ENCODE measurements around the gene ZFP14. TPM values are rescaled to one million over a fixed set of nuclear protein-coding genes. Genes with fewer than 3 reads are reported as not detected.
A peak's percentile ranks its signal among the peaks of the same experiment; 100 is the strongest.
"Not testable (repeated sequence)": the region's sequence is repeated elsewhere in the genome, so short reads cannot be mapped to it uniquely, and the experiment has no call there.

ZFP14 gene
- total RNA-seq, 4 donors from 2014 or later: 8.6 to 14.9 (median 10.5) TPM

- Histone ChIP-seq H3K4me3 (replicated peaks in 1 of 3) (peak overlapping the region; percentile 46 to 81 (median 59)), H3K4me1 (peaks cover 9 to 11% of the 10 kb centered on the region in 2 donors), H3K27me3 (no peaks in the 10 kb centered on the region), H3K27ac (peak overlapping the region in 2 of 3 donors; percentile 30 to 39), H3K36me3 (peaks cover 0 to 3% of the 10 kb centered on the region in 2 donors), H3K9me3 (no peaks in the 10 kb centered on the region)
- DNase-seq: peak; percentile 96
- TF ChIP-seq POLR2A (IDR thresholded peaks at IDR 0.05) (peak; percentile 29 to 61), CTCF (IDR thresholded peaks at IDR 0.05) (peak in 3 of 6 experiments; percentile 24 to 36 (median 35))
- intact Hi-C loops (cut with DNase I): no loop called here
- 0 to 1% methylated on average over 27 to 43 of the region's 43 CpGs for WGBS, 2 donors
Measured at GRCh38 chr19:36331353-36332228, 47.4 kb downstream of the ZFP14 start.

- Histone ChIP-seq H3K4me3 (replicated peaks in 1 of 3) (no peak overlapping the region), H3K9me3 (no peaks in the 10 kb centered on the region), H3K27ac (no peak overlapping the region), H3K27me3 (no peaks in the 10 kb centered on the region), H3K4me1 (peaks cover 9 to 11% of the 10 kb centered on the region in 2 donors), H3K36me3 (peaks cover 3 to 4% of the 10 kb centered on the region in 2 donors)
- 51 to 85% methylated on average over 19 of the region's 19 CpGs for WGBS, 2 donors
- intact Hi-C loops (cut with DNase I): no loop called here
- TF ChIP-seq CTCF (IDR thresholded peaks at IDR 0.05) (no peak), POLR2A (IDR thresholded peaks at IDR 0.05) (no peak)
- DNase-seq: no peak
Measured at GRCh38 chr19:36330216-36330615, 48.8 kb downstream of the ZFP14 start.

GRCh38 chr19:36329534-36329933, 49.5 kb downstream of the ZFP14 start:
- DNase-seq; H3K27ac ChIP-seq; H3K27me3 ChIP-seq; H3K9me3 ChIP-seq; H3K4me3 ChIP-seq (replicated peaks in 1 of 3); H3K36me3 ChIP-seq; intact Hi-C loops (cut with DNase I): not testable (repeated sequence)
- peaks cover 9 to 11% of the 10 kb centered on the region in 2 donors for H3K4me1 ChIP-seq
- 74 to 78% methylated on average over 16 of the region's 16 CpGs for WGBS, 2 donors

- H3K36me3 ChIP-seq: not testable (repeated sequence)
Measured at GRCh38 chr19:36326649-36327048, 52.4 kb downstream of the ZFP14 start.

GRCh38 chr19:36315164-36315563, 63.8 kb downstream of the ZFP14 start:
- H3K27me3 ChIP-seq; DNase-seq; H3K4me3 ChIP-seq (replicated peaks in 1 of 3); H3K27ac ChIP-seq; H3K36me3 ChIP-seq; intact Hi-C loops (cut with DNase I); H3K9me3 ChIP-seq; H3K4me1 ChIP-seq: not testable (repeated sequence)
- 57% methylated on average over 1 of the region's 1 CpG; no CpG with 5 or more reads in 1 of the 2 donors for WGBS, 2 donors

More at GRCh38 chr19:36326649-36327048, 52.4 kb downstream of the ZFP14 start:
- H3K4me3 ChIP-seq (replicated peaks in 1 of 3); DNase-seq; intact Hi-C loops (cut with DNase I); H3K9me3 ChIP-seq; H3K27me3 ChIP-seq; H3K27ac ChIP-seq: not testable (repeated sequence)
- 91% methylated on average over 10 of the region's 10 CpGs for WGBS, 2 donors
- H3K4me1 ChIP-seq: peaks cover 9 to 11% of the 10 kb centered on the region in 2 donors

- H3K27ac ChIP-seq; H3K4me3 ChIP-seq (replicated peaks in 1 of 3); H3K27me3 ChIP-seq; H3K9me3 ChIP-seq; H3K36me3 ChIP-seq; H3K4me1 ChIP-seq; DNase-seq; intact Hi-C loops (cut with DNase I): not testable (repeated sequence)
- WGBS, 2 donors: 93 to 96% methylated on average over 3 to 5 of the region's 5 CpGs
Measured at GRCh38 chr19:36314053-36314452, 64.9 kb downstream of the ZFP14 start.

GRCh38 chr19:36311098-36311760, 67.8 kb downstream of the ZFP14 start:
- H3K9me3 ChIP-seq; H3K4me1 ChIP-seq; intact Hi-C loops (cut with DNase I); H3K36me3 ChIP-seq; H3K27me3 ChIP-seq; DNase-seq; H3K27ac ChIP-seq; H3K4me3 ChIP-seq (replicated peaks in 1 of 3): not testable (repeated sequence)
- no CpG with 5 or more reads among the region's 26 CpGs for WGBS, 2 donors

- 45% methylated on average over 2 of the region's 5 CpGs; no CpG with 5 or more reads in 1 of the 2 donors for WGBS, 2 donors
- H3K4me3 ChIP-seq (replicated peaks in 1 of 3); H3K36me3 ChIP-seq; H3K27ac ChIP-seq; H3K4me1 ChIP-seq; intact Hi-C loops (cut with DNase I); H3K9me3 ChIP-seq; H3K27me3 ChIP-seq: not testable (repeated sequence)
- peak; percentile 18 to 59 for DNase-seq
Measured at GRCh38 chr19:36310416-36310990, 68.5 kb downstream of the ZFP14 start.

- H3K4me3 ChIP-seq (replicated peaks in 1 of 3): peak overlapping the region in 1 of 3 donors; percentile 26
- H3K9me3 ChIP-seq; intact Hi-C loops (cut with DNase I); H3K27ac ChIP-seq; H3K27me3 ChIP-seq; DNase-seq; H3K36me3 ChIP-seq; H3K4me1 ChIP-seq: not testable (repeated sequence)
- 50 to 96% methylated on average over 3 to 5 of the region's 23 CpGs for WGBS, 2 donors
Measured at GRCh38 chr19:36309759-36310158, 69.2 kb downstream of the ZFP14 start.

- DNase-seq; H3K9me3 ChIP-seq; H3K27ac ChIP-seq; intact Hi-C loops (cut with DNase I); H3K36me3 ChIP-seq; H3K27me3 ChIP-seq; H3K4me1 ChIP-seq: not testable (repeated sequence)
- whole genome bisulfite sequencing, 2 donors: 75 to 92% methylated on average over 26 to 29 of the region's 39 CpGs
- H3K4me3 ChIP-seq (replicated peaks in 1 of 3): peak overlapping the region in 1 of 3 donors; percentile 26
Measured at GRCh38 chr19:36309309-36309708, 69.7 kb downstream of the ZFP14 start.
